ENCODE measurements around the gene SEZ6.

SEZ6 gene

DNA sequence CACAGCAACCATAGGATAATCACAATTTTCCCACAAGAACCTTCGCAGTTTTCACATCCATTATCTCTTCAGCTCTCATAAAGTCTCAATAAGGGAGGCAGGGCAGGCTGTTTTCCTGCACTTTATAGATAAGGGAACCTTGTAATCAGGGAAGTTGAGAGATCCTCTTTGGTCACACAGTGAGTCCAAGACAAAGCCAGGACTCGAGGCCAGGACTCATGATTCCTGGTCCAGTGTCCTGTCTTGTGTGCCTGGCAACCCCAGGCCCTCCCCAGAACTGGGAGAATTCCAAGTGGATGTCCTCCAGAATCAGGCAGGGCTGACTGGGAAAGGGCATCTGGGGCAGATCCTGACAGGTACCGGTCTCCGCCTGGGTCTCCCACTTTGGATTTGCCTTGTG, 31.4 kb downstream of the SEZ6 start:
- DNase-seq, result no peak

DNA sequence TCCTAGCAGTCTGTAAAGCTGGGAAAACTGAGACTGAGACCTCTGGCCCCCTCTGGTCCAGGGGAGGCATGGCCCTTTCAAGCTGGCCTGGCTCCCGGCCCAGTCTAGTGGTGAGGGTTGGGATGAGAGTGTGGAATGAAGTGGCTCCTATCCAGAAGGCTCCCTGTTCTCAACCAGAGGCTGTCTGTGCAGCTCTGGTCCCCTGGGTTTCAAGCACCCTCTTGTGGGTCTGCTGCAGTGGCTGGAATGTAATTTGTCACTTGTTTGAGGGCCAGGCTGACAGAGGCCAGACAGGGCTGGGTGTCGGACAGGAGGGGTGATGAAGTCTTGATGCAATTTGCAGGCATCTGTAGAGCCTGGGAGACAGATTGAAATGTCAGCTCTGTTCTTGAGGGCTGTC, 32.4 kb downstream of the SEZ6 start:
- DNase-seq, result no peak

GRCh38 chr17:28972437-28972836, 33.4 kb downstream of the SEZ6 start:
- no peak for DNase-seq

DNA sequence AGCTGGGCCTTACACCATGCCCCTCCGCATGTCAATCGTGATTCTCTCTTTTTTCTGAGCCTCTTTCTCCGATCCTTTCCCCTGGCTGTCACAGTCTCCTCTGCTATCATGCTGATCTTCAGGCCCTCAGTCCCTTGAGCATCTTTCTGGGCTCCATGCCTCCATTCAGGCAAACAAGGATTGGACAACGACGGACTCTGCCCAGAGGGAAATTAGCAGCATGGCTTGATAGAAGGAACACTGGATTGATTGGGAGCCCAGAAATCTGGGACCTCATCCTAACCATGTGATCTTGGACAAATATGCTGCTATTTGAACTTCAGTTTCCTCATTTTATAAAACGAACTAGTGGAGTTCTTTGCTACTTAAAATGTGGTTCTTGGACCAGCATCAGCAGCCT, 35.0 kb downstream of the SEZ6 start:
- DNase-seq, result no peak

- no peak for DNase-seq
Observed at GRCh38 chr17:28969706-28970393, 36.0 kb downstream of the SEZ6 start.

- no peak for DNase-seq
Observed at GRCh38 chr17:28968914-28969295, 36.9 kb downstream of the SEZ6 start.

DNA sequence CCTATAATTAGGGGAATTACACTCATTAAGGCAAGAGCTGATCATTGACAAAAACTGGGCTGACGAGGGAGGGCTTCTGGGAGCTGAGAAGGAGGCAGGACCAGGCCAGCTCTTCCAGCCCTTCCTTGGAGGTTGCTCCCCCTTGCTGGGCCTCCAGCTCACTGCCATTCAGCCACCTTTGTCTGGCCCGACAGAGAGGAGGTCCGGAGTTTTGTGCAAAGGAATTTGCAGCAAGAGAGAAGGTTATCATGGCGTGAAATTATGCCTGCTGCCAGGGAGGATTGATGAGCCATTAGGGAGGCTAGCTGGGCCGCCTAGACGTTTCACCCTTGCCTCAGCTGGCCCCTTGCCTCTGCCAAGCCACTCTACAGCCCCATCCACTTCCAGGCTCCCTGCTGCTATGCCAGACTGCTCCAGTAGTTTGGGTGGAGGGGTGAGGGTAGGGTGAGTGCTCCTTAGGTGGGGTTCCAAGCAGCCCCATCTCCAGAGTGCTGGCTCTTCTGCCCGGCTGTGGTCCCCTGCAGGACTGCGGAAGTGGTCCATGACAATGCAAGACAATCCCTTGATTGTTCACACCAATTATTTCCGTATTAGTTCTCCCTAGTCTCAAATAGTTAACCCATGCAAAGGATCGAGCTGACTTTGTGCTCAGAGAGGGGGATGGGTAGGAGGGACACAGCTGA, 37.5 kb downstream of the SEZ6 start:
- no peak for DNase-seq

- DNase-seq, result no peak
Observed at GRCh38 chr17:28967221-28968135, 38.4 kb downstream of the SEZ6 start.

- no peak for DNase-seq
Observed at GRCh38 chr17:28963841-28964240, 42.0 kb downstream of the SEZ6 start.

DNA sequence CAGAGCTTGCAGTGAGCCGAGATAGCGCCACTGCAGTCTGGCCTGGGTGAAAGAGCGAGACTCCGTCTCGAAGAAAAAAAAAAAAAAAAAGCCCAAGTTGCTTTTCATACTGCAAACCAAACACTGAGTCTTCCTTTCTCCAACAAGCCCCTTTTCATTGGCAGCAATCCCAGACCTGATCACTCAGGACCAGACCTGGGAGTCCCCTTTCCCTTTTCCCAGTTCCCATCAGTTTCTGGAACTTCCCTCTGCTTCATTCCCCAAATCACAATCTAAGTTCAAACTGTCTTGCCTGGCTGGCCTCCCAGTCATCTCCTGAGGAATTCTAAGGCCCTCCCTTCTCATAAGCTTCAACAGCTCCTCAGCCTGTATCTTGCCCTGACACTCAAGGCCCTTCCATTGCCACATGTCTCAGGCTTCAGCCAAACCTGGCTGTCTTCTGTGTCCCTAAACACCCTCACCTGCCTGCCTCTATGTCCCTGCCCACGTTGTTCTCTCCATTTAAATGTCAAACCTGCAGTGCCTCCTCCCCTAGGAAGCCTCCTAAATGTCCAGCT, 42.7 kb downstream of the SEZ6 start:
- no peak for DNase-seq

GRCh38 chr17:28961391-28961790, 44.4 kb downstream of the SEZ6 start:
- no peak for DNase-seq

DNA sequence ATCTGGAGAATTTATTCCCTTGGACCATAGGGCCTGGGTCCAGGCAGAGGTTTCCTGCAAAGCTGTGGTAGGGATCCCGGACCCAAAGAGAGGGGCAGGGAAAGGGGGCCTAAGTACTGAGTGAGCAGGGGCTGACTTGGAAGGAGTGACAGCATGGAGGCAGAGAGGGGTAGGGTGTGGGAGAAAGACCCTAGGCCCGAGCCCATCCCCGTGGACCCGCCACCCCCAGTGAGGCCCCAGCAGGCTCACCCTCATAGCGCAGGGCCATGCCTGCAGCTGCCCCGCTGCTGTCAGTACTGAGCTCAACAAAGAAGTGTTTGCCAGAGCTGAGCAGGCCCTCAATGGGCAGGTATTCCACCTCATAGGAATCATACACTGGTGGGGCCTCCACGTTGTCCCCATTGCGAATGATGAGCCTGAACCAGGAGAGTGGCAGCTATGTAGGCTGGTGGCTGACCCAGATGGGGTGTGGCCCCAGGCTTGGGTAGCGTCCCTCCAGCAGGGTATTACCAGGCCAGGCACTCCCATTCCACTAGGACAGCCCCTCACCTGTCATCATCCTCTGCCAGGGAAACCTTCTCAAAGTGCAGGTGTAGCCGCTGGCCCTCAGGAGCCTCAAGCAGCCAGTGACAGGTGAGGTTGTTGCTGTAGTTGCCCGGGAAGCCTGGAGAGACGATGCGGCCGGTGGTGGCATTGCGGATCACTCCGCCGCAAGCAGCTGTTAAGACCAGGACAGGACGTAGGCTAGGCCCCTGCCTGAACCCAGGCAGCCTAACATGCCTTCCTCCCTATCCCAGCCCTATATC, 45.4 kb downstream of the SEZ6 start:
- DNase-seq, result no peak

- DNase-seq, result no peak
Observed at GRCh38 chr17:28959471-28959871, 46.4 kb downstream of the SEZ6 start.

DNA sequence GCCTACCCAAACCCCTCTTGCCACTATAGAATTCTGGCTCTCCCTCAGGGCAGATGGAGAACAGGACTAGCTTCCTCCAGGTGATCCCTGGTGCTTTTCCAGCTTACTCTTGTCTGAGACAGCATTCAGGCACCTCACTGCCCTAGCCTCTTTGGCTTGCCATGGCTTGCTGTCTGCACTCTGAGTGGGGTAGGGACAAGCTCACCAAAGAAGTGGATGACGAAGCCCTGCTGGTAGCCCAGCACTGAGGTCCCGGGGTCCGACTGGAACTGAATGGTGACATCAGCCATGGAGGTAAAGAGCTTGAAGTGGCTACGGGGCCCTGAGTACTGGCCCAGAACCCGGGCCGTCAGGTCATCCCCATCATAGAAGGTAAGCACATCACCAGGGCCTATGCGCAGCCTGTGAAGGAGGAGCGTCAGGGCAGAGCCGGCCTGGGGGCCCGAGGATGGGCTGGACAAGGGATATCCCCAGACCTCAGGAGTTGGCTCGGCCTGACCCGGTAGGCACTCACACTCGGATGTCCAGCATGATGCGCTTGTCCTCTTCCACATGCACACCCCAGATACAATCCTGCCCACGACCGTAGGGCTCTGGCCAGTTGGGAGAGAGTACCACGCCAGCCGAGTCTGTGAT, 46.9 kb downstream of the SEZ6 start:
- no peak for DNase-seq

DNA sequence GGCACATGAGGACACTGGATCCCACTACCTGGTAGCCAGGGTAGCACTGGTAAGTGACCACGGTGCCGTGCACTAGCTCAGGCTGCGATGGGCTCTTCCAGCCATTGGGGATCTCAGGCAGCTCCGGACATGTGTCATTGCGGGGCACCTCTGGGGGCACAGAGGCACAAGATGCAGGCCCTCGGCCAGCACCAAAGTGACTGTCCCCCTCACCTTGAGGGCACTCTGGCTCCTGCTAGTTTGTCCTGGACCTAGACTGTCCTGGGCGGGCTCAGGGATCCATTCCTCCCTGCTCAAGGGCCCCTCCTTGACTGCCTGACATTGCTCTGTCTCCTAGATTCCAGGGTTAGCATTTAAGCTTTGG, 47.9 kb downstream of the SEZ6 start:
- DNase-seq, result no peak

GRCh38 chr17:28957277-28957991, 48.4 kb downstream of the SEZ6 start:
- no peak for DNase-seq

DNA sequence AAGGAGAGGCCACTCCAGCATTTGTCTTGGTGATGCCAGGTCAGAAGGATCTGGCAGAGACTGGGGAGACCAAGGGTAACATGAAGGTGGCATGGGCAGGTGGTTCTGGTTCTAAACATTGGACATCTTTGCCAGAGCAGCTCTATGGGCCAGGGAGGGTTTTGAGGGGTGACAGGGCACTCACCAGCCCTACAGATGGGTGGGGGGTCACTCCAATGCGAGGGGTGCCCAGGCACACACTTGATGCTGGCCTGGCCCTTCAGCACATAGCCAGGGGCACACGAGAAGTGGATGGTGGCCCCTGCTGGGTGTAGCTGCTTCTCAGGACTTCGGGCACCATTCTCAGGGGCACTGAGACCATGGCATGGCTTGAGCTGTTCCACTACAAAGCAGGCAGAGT, 49.0 kb downstream of the SEZ6 start:
- DNase-seq, result no peak

DNA sequence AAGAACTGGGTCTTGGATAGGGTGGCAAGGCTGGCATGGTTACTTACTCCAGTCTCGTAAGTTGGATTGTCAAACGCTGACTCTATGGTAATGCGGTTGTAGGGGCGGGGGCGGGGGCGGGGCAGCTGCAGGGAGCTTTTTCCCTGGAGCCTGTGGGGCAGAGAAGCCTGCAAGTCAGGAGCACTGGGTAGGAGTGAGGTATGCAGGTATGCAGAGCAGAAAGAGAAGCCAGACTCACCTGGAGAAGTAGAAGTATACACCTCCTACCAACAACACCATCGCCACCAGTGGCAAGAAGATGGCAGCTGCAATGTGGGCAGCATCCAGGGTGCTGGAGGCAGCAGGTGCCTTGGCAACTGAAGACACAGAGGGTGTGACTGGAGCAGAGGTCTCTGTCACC, 49.7 kb downstream of the SEZ6 start:
- no peak for DNase-seq

DNA sequence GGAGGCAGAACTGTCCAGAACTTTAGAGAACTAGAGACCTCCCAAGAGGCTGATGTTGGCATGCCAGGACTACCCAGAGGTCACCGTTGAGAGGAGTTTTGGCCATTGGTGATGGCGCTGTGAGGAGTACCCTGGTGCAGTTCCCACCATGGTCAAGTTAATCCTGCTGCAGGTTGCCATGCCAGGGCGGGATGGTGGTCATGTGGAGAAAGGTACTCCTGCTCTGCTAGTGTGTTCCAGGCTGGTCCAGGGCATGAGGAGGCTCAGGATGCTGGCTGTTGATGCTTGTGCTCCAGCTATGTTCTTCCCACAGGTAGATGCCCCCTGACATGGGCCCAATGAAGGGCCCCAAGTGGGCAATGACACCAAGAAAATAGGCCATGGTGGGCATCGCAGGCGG, 50.4 kb downstream of the SEZ6 start:
- DNase-seq, result no peak

- DNase-seq, result no peak
Observed at GRCh38 chr17:28954886-28955285, 50.9 kb downstream of the SEZ6 start.

DNA sequence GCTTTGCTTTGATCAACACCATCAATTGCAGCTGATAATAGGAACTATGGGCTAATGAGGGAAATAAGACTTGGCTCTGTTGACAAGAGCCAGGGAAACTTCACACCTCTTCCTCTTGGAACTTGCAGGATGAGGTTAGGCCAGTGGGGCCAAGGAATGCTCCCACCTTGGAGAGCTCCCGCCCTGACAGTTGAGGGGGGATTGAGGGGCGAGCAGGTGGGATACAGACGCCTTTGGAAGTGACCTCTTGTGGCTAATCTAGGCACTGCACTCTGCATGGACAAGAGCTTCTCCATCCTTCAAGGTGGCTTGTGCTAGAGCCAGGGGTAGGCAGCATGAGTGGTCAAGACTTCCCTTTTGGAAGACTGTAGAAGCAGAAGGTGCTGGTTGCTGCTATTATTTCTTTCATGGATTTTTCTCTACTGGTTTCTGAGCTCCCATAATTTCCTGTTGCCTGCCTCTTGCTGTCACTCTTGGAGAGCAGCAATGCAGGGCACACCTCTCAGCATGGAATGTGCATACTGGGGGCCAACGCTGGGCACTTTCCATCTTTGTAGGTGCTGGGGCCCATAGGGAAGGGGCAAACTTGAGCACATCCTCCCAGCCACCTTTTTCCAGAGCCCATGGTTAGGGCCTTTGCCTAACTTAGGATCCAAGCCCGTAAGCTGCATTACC, 52.3 kb downstream of the SEZ6 start:
- DNase-seq, result no peak
